ENCODE results near the gene METRNL. TPM values are rescaled to one million over a fixed set of nuclear protein-coding genes. Genes with fewer than 3 reads are reported as not detected.

METRNL gene
- total and polyA plus RNA-seq, 12 donors, result 39.0 to 134 (median 70.9) TPM

- intact Hi-C loops (cut with DNase I), result no loop called here
- Histone ChIP-seq H3K27ac (no peak overlapping the region), H3K27me3 (peaks cover 0 to 17% (median 4%) of the 10 kb centered on the region in 7 donors), H3K4me1 (peaks cover 0 to 30% (median 4%) of the 10 kb centered on the region in 9 donors), H3K4me3 (no peak overlapping the region), H3K9me3 (no peaks in the 10 kb centered on the region), H3K36me3 (no peaks in the 10 kb centered on the region)
- DNase-seq (no peak), ATAC-seq (no peak)
- 89 to 92% methylated on average over 25 of the region's 25 CpGs for WGBS, 2 donors
- TF ChIP-seq, protein P1, sequence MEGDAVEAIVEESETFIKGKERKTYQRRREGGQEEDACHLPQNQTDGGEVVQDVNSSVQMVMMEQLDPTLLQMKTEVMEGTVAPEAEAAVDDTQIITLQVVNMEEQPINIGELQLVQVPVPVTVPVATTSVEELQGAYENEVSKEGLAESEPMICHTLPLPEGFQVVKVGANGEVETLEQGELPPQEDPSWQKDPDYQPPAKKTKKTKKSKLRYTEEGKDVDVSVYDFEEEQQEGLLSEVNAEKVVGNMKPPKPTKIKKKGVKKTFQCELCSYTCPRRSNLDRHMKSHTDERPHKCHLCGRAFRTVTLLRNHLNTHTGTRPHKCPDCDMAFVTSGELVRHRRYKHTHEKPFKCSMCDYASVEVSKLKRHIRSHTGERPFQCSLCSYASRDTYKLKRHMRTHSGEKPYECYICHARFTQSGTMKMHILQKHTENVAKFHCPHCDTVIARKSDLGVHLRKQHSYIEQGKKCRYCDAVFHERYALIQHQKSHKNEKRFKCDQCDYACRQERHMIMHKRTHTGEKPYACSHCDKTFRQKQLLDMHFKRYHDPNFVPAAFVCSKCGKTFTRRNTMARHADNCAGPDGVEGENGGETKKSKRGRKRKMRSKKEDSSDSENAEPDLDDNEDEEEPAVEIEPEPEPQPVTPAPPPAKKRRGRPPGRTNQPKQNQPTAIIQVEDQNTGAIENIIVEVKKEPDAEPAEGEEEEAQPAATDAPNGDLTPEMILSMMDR (IDR thresholded peaks at IDR 0.05), result no peak
Measured at GRCh38 chr17:83123896-83124801, 44.7 kb downstream of the METRNL start.

DNA sequence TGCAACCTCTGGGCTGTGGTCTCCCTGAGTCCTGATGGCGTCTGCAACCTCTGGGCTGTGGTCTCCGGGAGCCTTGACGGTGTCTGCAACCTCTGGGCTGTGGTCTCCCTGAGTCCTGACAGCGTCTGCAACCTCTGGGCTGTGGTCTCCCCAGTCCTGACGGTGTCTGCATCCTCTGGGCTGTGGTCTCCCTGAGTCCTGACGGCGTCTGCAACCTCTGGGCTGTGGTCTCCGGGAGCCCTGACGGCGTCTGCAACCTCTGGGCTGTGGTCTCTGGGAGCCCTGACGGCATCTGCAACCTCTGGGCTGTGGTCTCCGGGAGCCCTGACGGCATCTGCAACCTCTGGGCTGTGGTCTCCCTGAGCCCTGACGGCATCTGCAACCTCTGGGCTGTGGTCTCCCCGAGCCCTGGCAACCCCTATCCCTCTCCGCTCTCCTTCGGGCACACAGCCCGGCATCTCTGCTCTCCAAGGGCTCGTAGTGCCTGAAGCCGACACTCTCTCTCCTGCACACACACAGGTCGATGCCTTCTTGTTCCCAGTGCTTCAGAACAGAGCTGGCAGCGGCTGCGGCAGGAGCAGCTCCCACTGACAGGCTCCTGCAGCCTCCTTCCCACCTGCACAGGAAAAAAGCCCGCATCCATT is 45.6 kb downstream of the METRNL start:
- TF ChIP-seq, protein P1 (IDR thresholded peaks at IDR 0.05), result no peak
- H3K27me3 ChIP-seq, result peaks cover 0 to 17% (median 4%) of the 10 kb centered on the region in 7 donors
- no peak for DNase-seq
- 84 to 87% methylated on average over 24 of the region's 24 CpGs for whole genome bisulfite sequencing, 2 donors
- H3K27ac ChIP-seq, result no peak overlapping the region
- ATAC-seq, result peak in 1 of 8 donors; percentile 7
- peaks cover 0 to 25% (median 0%) of the 10 kb centered on the region in 9 donors for H3K4me1 ChIP-seq
- H3K4me3 ChIP-seq, result peak overlapping the region in 1 of 10 donors; percentile 3
- intact Hi-C loops (cut with DNase I), result no loop called here
- no peaks in the 10 kb centered on the region for H3K36me3 ChIP-seq
- no peaks in the 10 kb centered on the region for H3K9me3 ChIP-seq

DNA sequence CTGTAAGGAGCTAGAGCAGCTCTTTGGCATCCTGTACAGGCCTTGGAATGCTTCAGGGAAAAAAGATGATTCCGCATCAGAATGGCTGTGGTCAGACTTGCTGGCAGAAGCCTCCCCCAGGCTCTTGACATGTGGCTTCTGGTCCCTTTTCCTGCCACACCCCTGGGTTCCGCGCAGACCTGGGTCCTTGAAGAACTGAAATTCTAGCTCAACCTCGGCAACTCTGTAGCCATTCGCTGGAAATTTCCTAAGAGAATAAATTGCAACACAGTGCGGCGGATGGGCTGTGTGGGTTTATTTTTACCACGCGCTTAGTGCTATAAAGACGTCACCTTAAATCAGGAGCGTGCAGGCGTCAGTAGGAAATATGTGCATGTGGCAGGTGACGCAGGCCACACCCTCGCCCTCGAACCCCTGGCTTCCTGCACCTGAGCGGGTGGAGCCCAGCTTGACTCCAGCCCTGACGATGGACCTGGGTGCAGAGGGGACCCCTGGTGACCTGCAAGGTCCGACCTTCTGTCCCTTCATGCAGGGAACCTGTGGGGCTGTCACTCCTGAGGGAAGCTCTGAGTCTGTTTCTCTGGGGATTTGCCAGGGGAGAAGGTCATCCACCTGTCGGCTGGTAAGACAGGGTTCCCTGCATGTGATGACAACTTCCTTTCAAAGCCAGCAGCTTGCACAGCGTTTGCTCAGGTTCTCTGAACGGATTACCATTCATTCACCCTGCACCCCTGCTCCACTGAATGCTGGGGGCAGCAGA is 46.3 kb downstream of the METRNL start:
- H3K27ac ChIP-seq, result no peak overlapping the region
- peaks cover 0 to 17% (median 4%) of the 10 kb centered on the region in 7 donors for H3K27me3 ChIP-seq
- H3K4me3 ChIP-seq, result peak overlapping the region in 1 of 10 donors; percentile 3
- WGBS, 2 donors, result 66 to 74% methylated on average over 21 of the region's 21 CpGs
- peak in 4 of 8 donors; percentile 44 to 66 (median 56) for ATAC-seq
- no peaks in the 10 kb centered on the region for H3K9me3 ChIP-seq
- TF ChIP-seq, protein P1 (IDR thresholded peaks at IDR 0.05), result no peak
- H3K36me3 ChIP-seq, result no peaks in the 10 kb centered on the region
- intact Hi-C loops (cut with DNase I), result no loop called here
- DNase-seq, result no peak
- peaks cover 0 to 19% (median 0%) of the 10 kb centered on the region in 9 donors for H3K4me1 ChIP-seq

DNA sequence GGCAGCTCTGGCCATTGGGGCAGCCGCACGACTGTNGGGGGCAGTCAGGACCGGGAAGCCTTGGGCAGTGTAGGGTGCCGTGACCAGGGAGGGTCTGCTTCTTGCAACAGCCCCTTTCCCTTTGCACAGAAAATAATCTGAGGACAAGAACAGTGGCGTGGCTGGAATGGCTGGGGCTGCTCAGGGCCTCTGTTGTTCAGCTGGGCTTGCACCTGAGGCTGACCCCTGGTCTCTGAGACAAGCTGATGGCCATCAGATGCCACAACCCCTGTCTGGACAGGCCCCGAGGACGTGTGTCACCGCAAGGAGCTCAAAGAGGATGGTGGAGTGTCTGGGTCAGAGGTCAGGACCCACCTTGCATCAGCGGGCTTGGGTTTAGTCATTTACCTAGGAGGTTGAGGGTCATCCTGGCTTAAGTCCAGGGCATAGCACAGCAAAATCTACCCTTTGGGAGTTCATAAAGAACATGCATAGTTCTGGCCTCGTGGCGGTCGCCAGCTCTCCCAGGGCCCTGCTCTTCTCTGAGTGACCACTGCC is 46.9 kb downstream of the METRNL start:
- TF ChIP-seq, protein P1 (IDR thresholded peaks at IDR 0.05), result no peak
- DNase-seq (no peak), ATAC-seq (no peak)
- Histone ChIP-seq H3K9me3 (no peaks in the 10 kb centered on the region), H3K36me3 (no peaks in the 10 kb centered on the region), H3K27me3 (peaks cover 0 to 17% (median 4%) of the 10 kb centered on the region in 7 donors), H3K4me1 (peaks cover 0 to 19% (median 0%) of the 10 kb centered on the region in 9 donors), H3K27ac (no peak overlapping the region), H3K4me3 (no peak overlapping the region)
- intact Hi-C loops (cut with DNase I), result no loop called here
- WGBS, 2 donors, result 83 to 88% methylated on average over 12 of the region's 12 CpGs

All from heart right ventricle (tissue), 16 donors.